GM12892 (cell line): Measurements from ENCODE around the gene TSC22D1.

ENCODE experiments used
- POLR2A ChIP-seq: IDR thresholded peaks from 2 replicates; pipeline ENCODE4 v1.6.1; 2011; ENCODE audit warnings: low read depth, low read length, control low read depth
- POLR2AphosphoS5 ChIP-seq: IDR thresholded peaks from 2 replicates; pipeline ENCODE4 v1.6.1; 2011; ENCODE audit warnings: low read depth, low read length, control low read depth
- TAF1 ChIP-seq: IDR thresholded peaks from 2 replicates; pipeline ENCODE4 v1.6.1; 2011; ENCODE audit warnings: low read depth, mild to moderate bottlenecking, control low read depth, low read length, borderline replicate concordance

- no peak for TF ChIP-seq POLR2AphosphoS5
- no peak for TF ChIP-seq POLR2A
- TF ChIP-seq TAF1, result no peak
Measured at GRCh38 chr13:44516771-44517170, 59.4 kb downstream of the TSC22D1 start.
